ENCODE results near the gene TBL1Y. TPM values are rescaled to one million over a fixed set of nuclear protein-coding genes. Genes with fewer than 3 reads are reported as not detected.
"Not testable (repeated sequence)": the region's sequence is repeated elsewhere in the genome, so short reads cannot be mapped to it uniquely, and the experiment has no call there.

Gene TBL1Y
- under 1 TPM in 1 of 2 experiments, not detected in 1; 0.10 TPM for total RNA-seq

DNA sequence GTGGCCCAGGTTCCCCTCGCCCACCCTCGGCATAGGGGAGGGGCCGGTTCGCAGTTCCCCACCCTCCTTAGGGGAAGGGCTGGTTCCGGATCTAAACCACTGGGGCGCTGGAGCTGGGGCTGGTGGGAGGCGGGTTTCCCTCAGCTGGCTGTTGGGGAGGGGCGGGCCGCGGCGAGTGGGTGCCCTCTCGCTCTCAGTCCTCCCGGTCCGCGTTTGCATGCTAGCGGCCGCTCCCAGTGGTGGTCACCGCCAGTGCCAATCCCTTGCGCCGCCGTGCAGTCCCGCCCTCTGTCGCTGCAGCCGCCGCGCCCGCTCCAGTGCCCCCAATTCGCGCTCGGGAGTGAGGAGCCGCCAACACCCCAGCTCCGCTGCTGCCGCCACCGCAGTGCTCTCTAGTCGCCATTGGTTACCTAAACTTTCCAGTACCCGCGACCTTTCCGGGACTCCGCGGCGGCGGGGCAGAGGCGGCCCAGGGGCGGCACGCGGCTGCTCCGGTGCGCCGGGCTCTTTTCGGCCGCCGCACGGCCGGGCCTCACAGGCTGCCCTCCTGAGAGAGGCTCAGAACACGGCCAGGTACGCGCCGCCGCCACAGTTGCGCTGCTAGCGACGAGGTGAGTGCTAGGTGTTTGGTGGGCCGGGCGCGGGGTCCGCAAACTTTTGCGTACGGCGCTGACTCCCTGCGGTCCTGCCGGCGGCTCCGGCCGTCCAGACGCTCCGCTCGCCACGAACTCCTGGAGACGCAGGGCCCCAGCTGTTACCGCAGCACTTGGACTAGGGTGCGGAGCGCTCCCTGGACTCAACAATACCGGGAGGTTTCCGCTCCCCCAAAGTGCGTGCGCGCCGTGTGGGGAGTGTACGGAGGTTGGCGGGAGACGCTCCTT lies at the start of gene TBL1Y:
TBL1Y (plus strand) TSS at position 326 of the 881 bp plus-strand sequence. CDS start 114,388 bp downstream, outside the sequence.
- Mint-ChIP-seq H3K36me3 (ENCODE audit: low read depth) (no peaks in the 10 kb centered on the region), H3K4me3 (peak within 1 kb of the TSS; percentile 27), H3K27me3 (peaks cover 39% of the 10 kb centered on the region), H3K27ac (no peak within 1 kb of the TSS), H3K4me1 (peaks cover 9% of the 10 kb centered on the region), H3K9me3 (no peaks in the 10 kb centered on the region)
- ChIA-PET POLR2A (no interaction called here), CTCF (no interaction called here)
- no peak for DNase-seq

DNA sequence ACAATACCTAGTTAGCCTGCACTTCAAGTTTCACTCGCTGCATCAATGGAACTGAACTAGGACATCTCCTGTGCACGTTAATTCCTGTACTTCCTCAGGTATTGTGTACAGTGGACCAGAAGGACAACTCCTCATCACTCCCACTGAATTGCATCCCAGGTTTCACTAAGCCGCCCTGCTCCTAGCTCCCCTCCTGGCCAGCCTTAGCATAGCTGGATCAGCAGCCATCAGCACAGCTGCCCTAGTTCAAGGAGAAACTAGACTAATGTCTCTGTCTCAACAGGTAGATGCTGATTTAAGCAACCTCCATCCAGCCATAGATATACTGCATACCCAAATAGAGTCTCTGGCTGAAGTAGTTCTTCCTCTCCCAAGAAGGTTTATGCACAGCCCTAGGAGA lies 16.0 kb upstream of the TBL1Y start:
- Mint-ChIP-seq H3K36me3 (ENCODE audit: low read depth) (no peaks in the 10 kb centered on the region), H3K27ac (no peak overlapping the region), H3K9me3 (no peaks in the 10 kb centered on the region), H3K4me3 (no peak overlapping the region), H3K27me3 (no peaks in the 10 kb centered on the region), H3K4me1 (no peaks in the 10 kb centered on the region)
- CTCF ChIA-PET: no interaction called here
- DNase-seq: no peak
- POLR2A ChIA-PET: no interaction called here

- Mint-ChIP-seq H3K4me3 (no peak overlapping the region), H3K36me3 (ENCODE audit: low read depth) (no peaks in the 10 kb centered on the region), H3K27me3 (no peaks in the 10 kb centered on the region), H3K27ac (no peak overlapping the region), H3K9me3 (no peaks in the 10 kb centered on the region), H3K4me1 (no peaks in the 10 kb centered on the region)
- POLR2A ChIA-PET: no interaction called here
- no peak for DNase-seq
- CTCF ChIA-PET: no interaction called here
These were observed 15.3 kb upstream of the TBL1Y start for GRCh38 chrY:6895236-6895635.

GRCh38 chrY:6902116-6902515 lies 8.4 kb upstream of the TBL1Y start:
- H3K27me3 Mint-ChIP-seq; POLR2A ChIA-PET; H3K9me3 Mint-ChIP-seq; H3K27ac Mint-ChIP-seq; DNase-seq; H3K36me3 Mint-ChIP-seq (ENCODE audit: low read depth); H3K4me3 Mint-ChIP-seq; H3K4me1 Mint-ChIP-seq; CTCF ChIA-PET: not testable (repeated sequence)

DNA sequence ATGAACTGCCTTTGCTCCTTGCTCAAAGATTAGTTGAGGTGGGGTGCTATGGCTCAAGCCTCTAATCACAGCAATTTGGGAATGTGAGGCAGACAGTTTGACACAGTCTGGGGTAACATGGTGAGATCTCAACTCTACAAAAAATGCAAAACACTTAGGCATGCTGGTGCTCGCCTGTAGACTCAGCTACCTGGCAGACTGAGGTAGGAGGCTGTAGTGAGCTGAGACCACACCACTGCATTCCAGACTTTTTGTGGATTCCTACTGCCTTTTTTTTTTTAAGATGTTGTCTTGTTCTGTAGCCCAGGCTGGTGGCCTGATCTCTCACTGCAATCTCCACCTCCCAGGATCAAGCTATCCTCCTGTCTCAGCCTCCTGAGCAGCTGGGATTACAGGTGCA lies 2.9 kb upstream of the TBL1Y start:
- no peak overlapping the region for H3K4me3 Mint-ChIP-seq
- H3K36me3 Mint-ChIP-seq (ENCODE audit: low read depth): no peaks in the 10 kb centered on the region
- peaks cover 9% of the 10 kb centered on the region for H3K4me1 Mint-ChIP-seq
- no peak overlapping the region for H3K27ac Mint-ChIP-seq
- H3K27me3 Mint-ChIP-seq: peaks cover 31% of the 10 kb centered on the region
- ChIA-PET CTCF (interaction anchor here (0.6 kb wide), 1 partner anchor 143 kb away, joined by 5 read pairs; no protein-coding TSS in a partner anchor), POLR2A (no interaction called here)
- no peaks in the 10 kb centered on the region for H3K9me3 Mint-ChIP-seq
- no peak for DNase-seq

GRCh38 chrY:6908021-6908420 lies 2.5 kb upstream of the TBL1Y start:
- H3K36me3 Mint-ChIP-seq (ENCODE audit: low read depth); H3K4me3 Mint-ChIP-seq; POLR2A ChIA-PET; DNase-seq; H3K9me3 Mint-ChIP-seq; H3K4me1 Mint-ChIP-seq; H3K27ac Mint-ChIP-seq; CTCF ChIA-PET: not testable (repeated sequence)
- peaks cover 33% of the 10 kb centered on the region for H3K27me3 Mint-ChIP-seq

DNA sequence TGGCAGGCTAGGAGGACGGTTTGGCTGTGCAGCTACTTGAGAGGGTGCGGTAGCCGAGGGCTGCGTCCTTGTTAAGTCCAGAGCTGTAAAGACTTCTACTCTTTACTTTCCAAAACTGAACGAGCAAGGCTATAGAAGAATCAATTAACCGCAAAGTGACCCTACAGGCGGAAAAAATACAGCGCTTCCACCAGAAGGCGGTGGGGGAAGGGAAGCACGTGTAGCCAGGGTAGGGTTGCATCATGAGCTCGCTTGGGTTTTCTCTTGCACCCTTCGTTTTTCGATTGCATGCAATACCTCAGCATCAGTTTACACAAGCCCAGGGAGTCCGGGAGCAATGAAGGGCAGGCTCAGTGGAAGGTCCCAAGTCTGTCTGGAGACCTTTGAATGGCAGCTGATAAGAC lies 1.4 kb upstream of the TBL1Y start:
- Mint-ChIP-seq H3K36me3 (ENCODE audit: low read depth) (no peaks in the 10 kb centered on the region), H3K9me3 (no peaks in the 10 kb centered on the region), H3K27me3 (peaks cover 39% of the 10 kb centered on the region), H3K4me3 (no peak overlapping the region), H3K27ac (no peak overlapping the region), H3K4me1 (peaks cover 9% of the 10 kb centered on the region)
- CTCF ChIA-PET: no interaction called here
- POLR2A ChIA-PET: no interaction called here
- no peak for DNase-seq

DNA sequence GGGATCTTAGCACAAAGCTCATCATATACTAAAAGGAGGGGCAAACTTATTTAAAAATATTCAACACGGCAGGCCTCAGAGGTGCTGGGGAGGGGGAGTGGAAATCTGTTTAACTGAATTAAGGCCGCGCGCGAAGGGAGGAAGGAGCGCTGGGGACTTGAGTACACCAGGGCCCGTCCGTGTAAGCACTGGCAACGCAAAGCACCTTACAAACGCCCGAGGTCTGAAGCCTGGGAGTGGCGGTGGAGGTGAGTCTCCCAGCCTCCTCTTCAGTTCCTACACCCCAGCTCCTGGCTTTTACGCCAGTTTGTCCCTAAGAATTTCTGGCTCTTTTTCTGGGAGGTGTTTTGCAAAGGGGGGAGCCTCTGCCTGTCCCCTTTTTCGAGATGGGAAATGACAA lies 641 bp upstream of the TBL1Y start:
- H3K4me3 Mint-ChIP-seq: no peak overlapping the region
- CTCF ChIA-PET: no interaction called here
- POLR2A ChIA-PET: no interaction called here

DNA sequence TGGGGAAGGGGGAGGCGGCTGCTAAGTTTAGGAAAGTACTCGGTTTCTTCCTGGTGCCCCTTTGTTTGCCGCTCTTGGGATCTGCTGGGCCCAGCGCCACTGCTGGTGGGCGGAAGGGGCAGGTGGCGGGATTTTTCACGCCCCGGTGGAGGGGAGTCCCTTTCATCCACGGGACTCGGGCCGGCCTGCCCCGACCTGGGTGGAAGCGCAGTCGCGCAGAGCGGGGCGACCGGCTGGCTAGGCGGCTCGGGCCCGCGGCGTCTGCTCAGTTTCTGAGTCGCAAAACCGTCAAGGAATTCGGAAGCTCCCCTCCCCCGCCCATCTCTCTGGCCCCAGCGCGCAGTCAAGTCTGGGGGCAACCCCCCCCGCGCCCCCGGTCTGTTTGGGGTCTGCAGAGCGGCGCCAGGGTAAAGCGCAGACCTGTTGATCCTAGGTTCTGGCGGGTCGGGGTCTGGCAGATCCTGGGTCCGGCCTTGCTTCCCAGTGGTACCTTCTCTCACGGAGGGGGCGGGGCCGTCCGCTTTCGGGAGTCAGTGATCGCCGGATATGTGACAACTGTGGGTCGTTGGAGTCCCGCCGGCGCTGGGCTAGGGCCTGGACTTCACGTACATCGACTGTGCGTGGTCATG lies 870 bp downstream of the TBL1Y start, which contains the start of gene AMELY:
AMELY (minus strand) TSS at position 500 of the 629 bp plus-strand sequence. CDS start 39,144 bp downstream, outside the sequence.
- ChIA-PET POLR2A (no interaction called here), CTCF (no interaction called here)
- H3K27me3 Mint-ChIP-seq: peaks cover 39% of the 10 kb centered on the region
- H3K36me3 Mint-ChIP-seq (ENCODE audit: low read depth): no peaks in the 10 kb centered on the region
- peaks cover 9% of the 10 kb centered on the region for H3K4me1 Mint-ChIP-seq
- no peak within 1 kb of the TSS for H3K27ac Mint-ChIP-seq
- DNase-seq: no peak
- no peaks in the 10 kb centered on the region for H3K9me3 Mint-ChIP-seq
- peak within 1 kb of the TSS; percentile 27 for H3K4me3 Mint-ChIP-seq

More for the DNA sequence above, 641 bp upstream of the TBL1Y start:
- no peak for DNase-seq
- H3K27ac Mint-ChIP-seq: no peak overlapping the region
- H3K4me1 Mint-ChIP-seq: peaks cover 9% of the 10 kb centered on the region
- peaks cover 39% of the 10 kb centered on the region for H3K27me3 Mint-ChIP-seq
- no peaks in the 10 kb centered on the region for H3K9me3 Mint-ChIP-seq
- H3K36me3 Mint-ChIP-seq (ENCODE audit: low read depth): no peaks in the 10 kb centered on the region

DNA sequence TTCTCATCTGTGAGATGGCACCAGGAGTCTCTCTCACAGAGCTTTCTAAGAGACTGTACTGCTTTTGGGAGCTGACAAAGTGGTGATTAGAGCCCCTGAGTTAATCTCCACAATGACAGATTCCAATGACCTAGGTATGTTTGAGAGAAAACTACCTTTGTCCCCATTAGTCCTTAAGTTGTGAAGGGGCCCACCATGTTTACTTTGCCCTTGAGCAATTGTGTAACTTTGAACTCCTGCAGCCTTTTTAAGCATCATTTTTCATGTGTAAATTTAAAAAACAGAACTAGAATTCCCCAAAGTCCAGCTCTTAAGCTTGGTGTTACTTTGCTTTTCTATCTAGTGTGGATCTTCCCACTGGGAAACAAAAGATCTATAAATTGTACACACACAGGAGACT lies 2.9 kb downstream of the TBL1Y start:
- peaks cover 37% of the 10 kb centered on the region for H3K27me3 Mint-ChIP-seq
- H3K36me3 Mint-ChIP-seq (ENCODE audit: low read depth): no peaks in the 10 kb centered on the region
- no peaks in the 10 kb centered on the region for H3K9me3 Mint-ChIP-seq
- no peak overlapping the region for H3K4me3 Mint-ChIP-seq
- ChIA-PET CTCF (no interaction called here), POLR2A (no interaction called here)
- peaks cover 9% of the 10 kb centered on the region for H3K4me1 Mint-ChIP-seq
- no peak for DNase-seq
- no peak overlapping the region for H3K27ac Mint-ChIP-seq

- no peak for DNase-seq
- H3K27ac Mint-ChIP-seq: no peak overlapping the region
- H3K27me3 Mint-ChIP-seq: peaks cover 1% of the 10 kb centered on the region
- peaks cover 5% of the 10 kb centered on the region for H3K9me3 Mint-ChIP-seq
- CTCF ChIA-PET: no interaction called here
- no peaks in the 10 kb centered on the region for H3K36me3 Mint-ChIP-seq (ENCODE audit: low read depth)
- H3K4me3 Mint-ChIP-seq: no peak overlapping the region
- H3K4me1 Mint-ChIP-seq: no peaks in the 10 kb centered on the region
- POLR2A ChIA-PET: no interaction called here
These were observed 10.6 kb downstream of the TBL1Y start for GRCh38 chrY:6921061-6921460.

DNA sequence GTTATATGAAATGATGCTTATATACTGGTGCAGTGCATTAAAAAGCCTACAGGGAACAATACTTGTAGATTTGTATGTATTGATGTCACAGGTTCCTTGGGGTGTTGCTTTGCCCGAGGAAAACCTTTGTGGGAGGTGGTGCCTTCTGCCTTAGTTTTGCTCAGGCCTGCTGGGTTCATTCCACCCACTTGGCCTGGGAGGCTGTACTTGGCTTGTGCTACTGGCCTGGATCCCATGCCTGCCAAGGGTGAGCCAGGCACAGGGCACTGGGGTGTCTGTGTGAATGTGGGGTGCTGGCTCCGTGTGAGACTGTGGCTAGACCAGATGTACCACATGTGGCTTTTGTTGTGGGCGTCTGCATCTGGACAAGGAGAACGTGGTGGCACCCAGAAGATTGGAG lies 17.8 kb downstream of the TBL1Y start:
- POLR2A ChIA-PET: no interaction called here
- no peaks in the 10 kb centered on the region for H3K4me1 Mint-ChIP-seq

GRCh38 chrY:6929237-6929636 lies 18.7 kb downstream of the TBL1Y start:
- Mint-ChIP-seq H3K27me3 (peaks cover 1% of the 10 kb centered on the region), H3K27ac (no peak overlapping the region), H3K4me1 (no peaks in the 10 kb centered on the region), H3K9me3 (no peaks in the 10 kb centered on the region), H3K36me3 (ENCODE audit: low read depth) (no peaks in the 10 kb centered on the region), H3K4me3 (no peak overlapping the region)
- ChIA-PET CTCF (no interaction called here), POLR2A (no interaction called here)
- DNase-seq: no peak

More for the DNA sequence above, 17.8 kb downstream of the TBL1Y start:
- H3K27ac Mint-ChIP-seq: no peak overlapping the region
- H3K9me3 Mint-ChIP-seq: no peaks in the 10 kb centered on the region
- no peaks in the 10 kb centered on the region for H3K36me3 Mint-ChIP-seq (ENCODE audit: low read depth)
- H3K27me3 Mint-ChIP-seq: peaks cover 1% of the 10 kb centered on the region
- H3K4me3 Mint-ChIP-seq: no peak overlapping the region
- no peak for DNase-seq
- CTCF ChIA-PET: no interaction called here

All from activated CD4-positive, alpha-beta memory T cell treated with anti-CD3 and anti-CD28 coated beads, Interleukin-2, amount 10 ng/mL, durations not matched to agents 7 days and 5 days (primary cell).